ENCODE data around the gene TUBGCP6.

The TUBGCP6 gene

DNA sequence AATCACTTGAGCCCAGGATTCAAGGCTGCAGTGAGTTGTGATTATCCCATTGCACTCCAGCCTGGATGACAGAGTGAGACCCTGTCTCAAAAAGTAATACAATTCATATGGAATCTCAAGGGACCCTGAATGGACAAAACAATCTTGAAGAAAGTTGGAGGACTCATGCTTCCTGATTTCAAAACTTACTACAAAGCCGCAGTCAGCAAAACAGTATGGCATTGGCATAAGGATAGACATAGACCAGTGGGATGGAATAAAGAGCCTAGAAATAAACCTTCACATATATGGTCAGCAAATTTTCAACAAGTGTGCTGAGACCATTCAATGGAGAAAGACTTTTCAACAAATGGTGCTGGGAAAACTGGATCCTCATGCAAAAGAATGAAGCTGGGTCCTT lies 41.5 kb downstream of the TUBGCP6 start:
- TF ChIP-seq EZH2 (IDR thresholded peaks at IDR 0.05) (no peak), POLR2AphosphoS5 (IDR thresholded peaks at IDR 0.05; ENCODE audit: borderline replicate concordance, low read depth, low read length) (no peak), FOXP2 (optimal IDR thresholded peaks at IDR 0.05; ENCODE audit: control extremely low read depth, extremely low read length, insufficient read depth) (no peak)
- Histone ChIP-seq H3K4me3 (no peak overlapping the region), H3K27ac (no peak overlapping the region), H3K9me3 (ENCODE audit: low read depth, low read length) (peaks cover 6% of the 10 kb centered on the region; the same call in 1 of the 2 replicates), H3K36me3 (ENCODE audit: insufficient read depth, low read length) (peaks cover 31% of the 10 kb centered on the region), H3K9ac (ENCODE audit: insufficient read length) (no peak overlapping the region)
- DNase-seq (ENCODE audit: low read depth, low spot score), result no peak

DNA sequence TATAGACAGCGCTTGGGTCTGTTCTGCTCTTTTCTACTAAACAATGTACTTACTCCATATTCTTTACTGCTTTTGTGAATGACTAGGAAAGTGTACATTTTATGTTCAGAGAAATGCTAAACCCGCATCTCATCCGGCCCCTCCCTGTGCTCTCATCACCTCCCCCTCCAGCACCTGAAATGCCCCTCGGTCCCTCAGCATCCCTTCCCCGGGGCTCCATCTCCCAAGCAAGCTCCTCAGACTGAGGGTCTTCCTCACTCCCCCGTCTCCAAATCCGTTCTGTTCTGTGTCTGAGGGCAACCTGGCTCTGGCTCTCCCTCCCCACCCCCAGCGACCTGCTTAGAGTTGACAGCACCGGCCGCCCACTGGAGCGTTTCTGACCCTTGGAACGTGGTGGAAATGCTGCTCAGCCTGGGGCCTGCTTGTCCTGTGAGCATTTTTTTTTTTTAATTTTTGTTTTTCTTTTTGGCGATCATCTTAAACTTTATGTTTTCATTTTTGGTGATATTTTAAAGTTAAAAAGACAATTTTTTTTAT lies 42.6 kb downstream of the TUBGCP6 start:
- TF ChIP-seq FOXP2 (optimal IDR thresholded peaks at IDR 0.05; ENCODE audit: control extremely low read depth, extremely low read length, insufficient read depth) (no peak), EZH2 (IDR thresholded peaks at IDR 0.05) (no peak), POLR2AphosphoS5 (IDR thresholded peaks at IDR 0.05; ENCODE audit: borderline replicate concordance, low read depth, low read length) (no peak)
- Histone ChIP-seq H3K36me3 (ENCODE audit: insufficient read depth, low read length) (peaks cover 24% of the 10 kb centered on the region), H3K4me3 (peak overlapping the region; percentile 73), H3K9me3 (ENCODE audit: low read depth, low read length) (peaks cover 6% of the 10 kb centered on the region; the same call in 1 of the 2 replicates), H3K27ac (no peak overlapping the region), H3K9ac (ENCODE audit: insufficient read length) (peak overlapping the region; percentile 56)
- no peak for DNase-seq (ENCODE audit: low read depth, low spot score)

GRCh38 chr22:50201191-50202129 lies 43.4 kb downstream of the TUBGCP6 start:
- no peak overlapping the region for H3K27ac ChIP-seq

DNA sequence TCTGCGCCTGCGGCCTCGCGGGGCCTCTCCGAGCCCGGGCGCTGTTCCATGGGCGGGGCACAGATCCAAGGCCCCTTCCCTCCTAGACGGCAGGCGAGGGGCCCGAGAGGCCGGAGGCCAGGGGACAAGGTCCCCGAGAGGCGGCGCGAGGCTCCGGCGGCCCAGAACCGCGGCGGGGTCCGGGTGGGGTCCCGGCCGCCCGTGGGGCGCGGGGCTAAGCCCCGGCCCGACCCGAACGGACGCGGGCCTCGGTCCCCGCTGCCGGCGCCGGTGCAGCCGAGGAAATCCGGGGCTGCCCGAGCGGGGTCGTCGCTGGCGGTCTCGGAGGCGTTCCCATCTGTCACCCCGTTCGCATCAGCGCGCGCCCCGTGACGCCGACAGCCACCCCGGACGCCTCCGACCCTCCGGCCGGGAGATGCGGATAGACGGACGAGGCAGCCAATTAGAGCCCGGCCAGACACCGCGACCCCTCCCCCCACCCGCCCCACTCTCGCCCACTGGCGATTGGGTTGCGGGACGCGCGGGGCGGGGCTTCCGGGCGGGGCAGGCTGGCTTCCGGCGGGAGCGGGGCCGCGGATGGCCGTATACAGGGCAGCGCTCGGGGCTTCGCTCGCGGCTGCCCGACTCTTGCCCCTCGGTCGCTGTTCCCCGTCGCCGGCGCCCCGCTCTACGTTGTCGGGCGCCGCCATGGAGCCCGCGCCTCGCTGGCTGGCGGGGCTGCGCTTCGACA lies 44.2 kb downstream of the TUBGCP6 start, which contains the start of gene SELENOO:
TSS of gene SELENOO (plus strand) at position 551 of the 730 bp plus-strand sequence. CDS start at position 577, 26 bp downstream.
- H3K36me3 ChIP-seq (ENCODE audit: insufficient read depth, low read length), result peaks cover 18% of the 10 kb centered on the region

More at GRCh38 chr22:50201191-50202129, 43.4 kb downstream of the TUBGCP6 start:
- DNase-seq (ENCODE audit: low read depth, low spot score), result no peak
- TF ChIP-seq EZH2 (IDR thresholded peaks at IDR 0.05) (no peak), FOXP2 (optimal IDR thresholded peaks at IDR 0.05; ENCODE audit: control extremely low read depth, extremely low read length, insufficient read depth) (no peak), POLR2AphosphoS5 (IDR thresholded peaks at IDR 0.05; ENCODE audit: borderline replicate concordance, low read depth, low read length) (no peak)
- Histone ChIP-seq H3K36me3 (ENCODE audit: insufficient read depth, low read length) (peaks cover 23% of the 10 kb centered on the region), H3K9me3 (ENCODE audit: low read depth, low read length) (peaks cover 6% of the 10 kb centered on the region; the same call in 1 of the 2 replicates), H3K9ac (ENCODE audit: insufficient read length) (peak overlapping the region; percentile 56), H3K4me3 (peak overlapping the region; percentile 83)

DNA sequence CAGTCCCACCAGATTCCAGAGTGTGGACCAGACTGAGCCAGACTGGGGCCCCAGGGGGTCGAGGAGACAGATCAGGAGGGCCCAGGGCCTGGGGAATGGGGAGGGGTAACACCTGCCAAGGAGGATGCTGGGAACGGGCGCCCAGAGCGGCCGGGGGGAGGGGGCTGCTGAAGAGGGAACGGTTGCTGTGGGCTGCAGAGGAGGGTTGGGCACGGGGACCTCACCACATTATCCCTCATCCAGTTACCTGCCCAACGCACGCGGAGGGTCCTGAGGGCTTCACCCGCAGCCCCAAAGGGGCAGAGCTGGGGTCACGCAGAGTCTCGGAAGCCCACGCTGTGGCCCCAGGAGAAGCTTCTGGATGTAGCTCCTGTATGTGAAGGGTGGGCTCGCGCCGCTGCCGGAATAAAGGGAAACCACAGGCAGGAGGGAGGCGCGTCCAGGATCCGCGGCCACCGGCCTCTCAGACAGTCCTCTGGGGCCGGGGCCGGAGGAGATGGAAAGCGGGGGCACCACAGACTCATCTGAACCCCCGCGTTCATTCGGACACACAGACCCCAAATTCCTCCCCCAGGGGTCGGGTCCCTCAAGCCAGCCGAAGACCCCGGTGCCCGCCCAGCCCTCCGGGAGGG lies 44.9 kb downstream of the TUBGCP6 start:
- Histone ChIP-seq H3K4me3 (peak overlapping the region; percentile 83), H3K9ac (ENCODE audit: insufficient read length) (peak overlapping the region; percentile 72), H3K36me3 (ENCODE audit: insufficient read depth, low read length) (peaks cover 19% of the 10 kb centered on the region), H3K9me3 (ENCODE audit: low read depth, low read length) (peaks cover 6% of the 10 kb centered on the region; the same call in 1 of the 2 replicates), H3K27ac (no peak overlapping the region)
- TF ChIP-seq EZH2 (IDR thresholded peaks at IDR 0.05) (no peak), POLR2AphosphoS5 (IDR thresholded peaks at IDR 0.05; ENCODE audit: borderline replicate concordance, low read depth, low read length) (0 out of 2 replicates have a peak, but pooled peaks have one; percentile 31)
- DNase-seq (ENCODE audit: low read depth, low spot score), result no peak

More for the DNA sequence above, 44.2 kb downstream of the TUBGCP6 start, which contains the start of gene SELENOO:
- TF ChIP-seq EZH2 (IDR thresholded peaks at IDR 0.05) (no peak), POLR2AphosphoS5 (IDR thresholded peaks at IDR 0.05; ENCODE audit: borderline replicate concordance, low read depth, low read length) (peak; percentile 28; the same call in 1 of the 2 replicates), FOXP2 (optimal IDR thresholded peaks at IDR 0.05; ENCODE audit: control extremely low read depth, extremely low read length, insufficient read depth) (no peak)
- peak within 1 kb of the TSS; percentile 83 for H3K4me3 ChIP-seq
- DNase-seq (ENCODE audit: low read depth, low spot score), result no peak
- H3K27ac ChIP-seq, result no peak within 1 kb of the TSS
- peak within 1 kb of the TSS; percentile 72 for H3K9ac ChIP-seq (ENCODE audit: insufficient read length)
- H3K9me3 ChIP-seq (ENCODE audit: low read depth, low read length), result peaks cover 6% of the 10 kb centered on the region; the same call in 1 of the 2 replicates

DNA sequence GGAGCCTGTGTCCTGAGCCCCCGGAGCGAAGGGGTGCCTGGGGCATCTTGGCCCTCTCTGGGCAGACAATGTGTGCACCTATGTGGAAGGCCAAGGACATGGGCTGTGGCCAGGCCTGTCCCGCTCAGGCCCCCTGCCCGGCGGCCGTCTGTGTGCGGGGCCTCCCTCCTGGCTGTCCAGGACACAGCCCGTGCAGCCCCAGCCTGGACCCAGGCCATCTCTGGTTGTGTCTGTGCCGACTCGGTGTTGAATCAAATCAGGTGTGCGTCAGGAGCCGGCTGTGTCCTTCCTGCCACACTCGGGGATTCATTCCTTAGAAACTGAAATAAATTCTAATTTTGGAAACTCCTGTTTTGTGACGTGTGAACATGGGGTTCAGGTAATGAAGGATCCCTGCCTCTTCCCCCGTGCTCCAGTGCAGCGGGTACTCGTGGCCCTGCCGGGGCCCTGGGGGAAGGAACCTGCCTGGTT lies 45.5 kb downstream of the TUBGCP6 start:
- H3K9me3 ChIP-seq (ENCODE audit: low read depth, low read length), result peaks cover 6% of the 10 kb centered on the region; the same call in 1 of the 2 replicates
- no peak overlapping the region for H3K9ac ChIP-seq (ENCODE audit: insufficient read length)
- H3K27ac ChIP-seq, result peak overlapping the region; percentile 13; the same call in 1 of the 2 replicates
- H3K36me3 ChIP-seq (ENCODE audit: insufficient read depth, low read length), result peaks cover 25% of the 10 kb centered on the region
- TF ChIP-seq FOXP2 (optimal IDR thresholded peaks at IDR 0.05; ENCODE audit: control extremely low read depth, extremely low read length, insufficient read depth), result no peak
- no peak for DNase-seq (ENCODE audit: low read depth, low spot score)
- H3K4me3 ChIP-seq, result no peak overlapping the region

DNA sequence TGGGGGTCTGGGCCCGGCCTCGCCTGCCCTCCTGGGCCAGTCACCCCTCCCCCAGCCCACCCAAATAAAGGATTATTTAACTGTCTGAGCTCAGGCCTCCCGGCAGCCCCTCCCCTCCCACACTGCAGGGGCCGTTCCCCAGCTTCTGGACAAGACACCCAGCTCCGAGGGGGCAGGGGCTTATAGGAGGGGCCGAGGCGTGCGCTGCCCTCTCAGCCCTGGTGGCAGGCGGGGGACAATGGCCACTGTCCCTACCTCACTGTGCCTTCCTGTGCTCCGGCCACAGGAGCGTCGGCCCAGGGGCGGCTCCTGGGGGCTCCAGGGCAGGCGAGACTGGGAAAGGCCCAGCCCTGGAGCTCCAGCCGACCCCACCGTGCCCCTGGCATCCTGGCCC lies 46.2 kb downstream of the TUBGCP6 start:
- Histone ChIP-seq H3K9me3 (ENCODE audit: low read depth, low read length) (peaks cover 6% of the 10 kb centered on the region; the same call in 1 of the 2 replicates), H3K9ac (ENCODE audit: insufficient read length) (no peak overlapping the region), H3K4me3 (no peak overlapping the region), H3K36me3 (ENCODE audit: insufficient read depth, low read length) (peaks cover 22% of the 10 kb centered on the region), H3K27ac (0 out of 2 replicates have a peak overlapping the region, but pooled peaks have one; percentile 13)
- no peak for TF ChIP-seq POLR2AphosphoS5 (IDR thresholded peaks at IDR 0.05; ENCODE audit: borderline replicate concordance, low read depth, low read length)
- no peak for TF ChIP-seq FOXP2 (optimal IDR thresholded peaks at IDR 0.05; ENCODE audit: control extremely low read depth, extremely low read length, insufficient read depth)
- TF ChIP-seq EZH2 (IDR thresholded peaks at IDR 0.05), result no peak
- DNase-seq (ENCODE audit: low read depth, low spot score), result no peak
